Embryonic facial prominence (tissue), 1 donor: ENCODE measurements around the gene PCSK6.
"Not testable (repeated sequence)": the region's sequence is repeated elsewhere in the genome, so short reads cannot be mapped to it uniquely, and the experiment has no call there.

Experiments
- DNase-seq: peaks from one replicate; pipeline ENCODE4 v3.0.0-alpha.2; 2016; ENCODE audit errors: extremely low spot score

Gene PCSK6

DNA sequence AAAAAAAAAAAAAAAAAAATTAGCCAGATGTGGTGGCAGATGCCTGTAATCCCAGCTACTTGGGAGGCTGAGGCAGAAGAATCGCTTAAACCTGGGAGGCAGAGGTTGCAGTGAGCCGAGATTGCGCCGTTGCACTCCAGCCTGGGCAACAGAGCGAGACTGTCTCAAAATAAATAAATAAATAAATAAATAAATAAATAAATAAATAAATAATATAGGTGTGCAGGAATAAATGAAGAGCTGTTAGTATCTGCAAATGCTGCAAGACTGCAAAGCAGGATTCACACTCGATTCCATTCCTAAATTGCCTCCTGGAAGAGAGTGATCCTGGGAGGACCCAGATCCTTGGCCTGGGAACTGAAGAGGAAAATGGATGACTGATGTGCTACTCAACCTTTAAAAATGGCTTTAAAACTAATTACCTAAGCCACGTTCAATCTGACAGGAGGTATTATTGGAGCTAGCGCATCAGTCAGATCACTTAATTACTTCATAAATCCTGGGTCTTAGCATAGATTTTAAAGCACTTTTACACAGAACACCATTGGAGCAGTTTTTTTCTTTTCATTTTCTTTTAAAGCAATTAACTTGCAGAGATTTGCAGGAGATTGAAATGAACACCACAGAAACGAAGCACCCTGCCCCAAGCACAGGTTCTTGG, 132.9 kb downstream of the PCSK6 start:
- not testable (repeated sequence) for DNase-seq

DNA sequence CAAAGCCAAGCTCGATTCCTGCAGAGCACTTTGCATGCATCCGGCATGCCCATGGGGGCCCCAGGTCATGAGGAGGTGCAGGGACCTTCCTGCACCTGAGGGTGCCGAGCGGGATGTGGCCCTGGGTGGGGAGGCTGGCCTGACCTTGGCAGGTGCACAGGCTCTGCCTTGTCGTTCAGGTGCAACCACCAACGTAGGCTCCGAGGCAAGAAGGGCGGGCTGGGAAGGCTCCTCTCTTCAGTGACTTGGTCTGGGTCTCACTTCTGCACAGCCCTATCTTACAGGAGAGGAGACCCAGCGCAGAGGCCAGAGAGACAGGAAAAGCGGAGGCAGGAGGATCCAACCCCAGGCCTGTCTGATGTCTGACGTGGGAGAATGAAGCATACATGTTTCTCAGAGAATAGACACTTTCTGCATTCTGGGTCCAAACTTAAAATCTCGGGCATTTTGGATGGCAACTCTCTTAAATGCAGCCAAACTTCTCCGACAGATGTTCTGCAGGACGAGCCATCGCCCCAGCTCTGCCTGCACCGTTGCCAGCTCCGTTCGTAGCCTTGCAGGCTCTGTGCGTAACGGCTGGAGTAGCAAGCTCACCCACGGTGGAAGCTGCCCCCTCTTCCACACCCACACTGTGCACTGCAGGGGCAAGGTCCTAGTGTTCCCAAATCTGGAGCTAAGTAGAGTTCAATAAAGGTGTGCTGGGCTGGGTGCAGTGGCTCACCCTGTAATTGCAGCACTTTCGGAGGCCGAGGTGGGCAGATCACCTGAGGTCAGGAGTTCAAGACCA, 133.6 kb downstream of the PCSK6 start:
- no peak for DNase-seq

DNA sequence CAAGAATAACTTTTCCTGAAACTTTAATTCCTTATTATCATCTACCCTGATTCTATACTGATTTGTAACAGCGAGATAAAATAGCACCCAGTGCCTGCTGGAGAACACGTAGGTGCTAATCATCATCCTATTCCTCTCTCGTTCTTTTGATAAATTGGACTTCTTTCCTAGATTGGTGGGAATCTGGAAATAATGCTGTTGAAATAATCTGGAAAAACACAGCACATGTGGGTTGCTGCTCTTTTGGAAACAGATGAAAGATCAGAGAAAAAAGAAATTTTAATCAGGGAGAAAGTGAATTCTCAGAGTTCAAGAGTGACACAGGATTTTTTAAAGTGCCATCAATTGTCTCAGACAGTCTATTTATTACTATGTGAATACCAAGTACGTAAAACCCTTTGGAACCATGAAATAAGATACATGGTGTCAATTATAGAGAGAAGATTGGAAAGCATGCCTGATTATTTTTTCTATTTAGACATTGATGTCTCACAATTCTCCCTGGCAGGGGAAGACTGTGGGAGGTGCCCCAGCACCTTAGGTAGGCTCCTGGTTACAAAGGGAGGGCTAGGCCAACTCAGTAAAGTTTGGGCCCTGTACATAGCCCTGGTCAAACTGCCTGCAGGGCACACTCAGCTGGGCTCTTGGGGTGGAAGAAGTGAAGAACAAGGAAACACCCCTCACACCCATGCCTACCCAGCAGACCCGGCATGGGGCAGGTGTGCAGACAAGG, 134.4 kb downstream of the PCSK6 start:
- DNase-seq = no peak

DNA sequence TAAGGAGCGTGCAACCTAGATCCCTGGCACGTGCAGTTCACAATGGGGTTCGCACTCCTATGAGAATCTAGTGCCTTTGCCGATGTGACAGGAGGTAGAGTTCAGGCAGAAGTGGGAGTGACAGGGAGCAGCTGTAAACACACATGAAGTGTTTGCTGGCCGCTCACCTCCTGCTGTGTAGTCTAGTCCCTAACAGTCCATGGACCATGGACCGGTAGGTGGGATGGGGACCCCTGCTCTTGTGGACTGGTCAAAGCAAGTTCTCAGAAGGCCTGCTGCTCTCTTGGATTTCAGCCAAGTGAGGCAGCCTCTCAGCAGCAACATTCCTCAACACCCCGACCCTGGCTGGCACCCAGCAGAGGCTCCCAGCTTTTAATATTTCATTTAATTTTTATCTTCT, 136.3 kb downstream of the PCSK6 start:
- no peak for DNase-seq

DNA sequence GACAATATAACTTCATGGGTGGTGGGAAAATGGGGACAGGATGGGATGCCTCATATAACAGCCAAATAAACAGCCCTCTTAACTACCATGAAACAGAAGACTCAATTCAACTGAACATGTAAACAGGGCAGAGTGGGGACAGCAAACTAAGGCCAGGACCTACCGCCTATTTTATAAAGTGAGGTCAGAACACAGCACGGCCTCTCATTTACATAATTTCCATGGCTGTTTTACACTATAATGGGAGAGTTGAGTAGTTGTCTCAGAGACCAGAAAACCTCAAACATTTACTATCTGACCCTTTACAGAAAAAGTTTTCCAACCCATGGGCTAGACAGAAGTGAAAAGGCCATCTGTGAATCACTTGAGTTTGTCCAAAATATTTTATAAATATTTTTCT, 137.8 kb downstream of the PCSK6 start:
- DNase-seq = no peak

DNA sequence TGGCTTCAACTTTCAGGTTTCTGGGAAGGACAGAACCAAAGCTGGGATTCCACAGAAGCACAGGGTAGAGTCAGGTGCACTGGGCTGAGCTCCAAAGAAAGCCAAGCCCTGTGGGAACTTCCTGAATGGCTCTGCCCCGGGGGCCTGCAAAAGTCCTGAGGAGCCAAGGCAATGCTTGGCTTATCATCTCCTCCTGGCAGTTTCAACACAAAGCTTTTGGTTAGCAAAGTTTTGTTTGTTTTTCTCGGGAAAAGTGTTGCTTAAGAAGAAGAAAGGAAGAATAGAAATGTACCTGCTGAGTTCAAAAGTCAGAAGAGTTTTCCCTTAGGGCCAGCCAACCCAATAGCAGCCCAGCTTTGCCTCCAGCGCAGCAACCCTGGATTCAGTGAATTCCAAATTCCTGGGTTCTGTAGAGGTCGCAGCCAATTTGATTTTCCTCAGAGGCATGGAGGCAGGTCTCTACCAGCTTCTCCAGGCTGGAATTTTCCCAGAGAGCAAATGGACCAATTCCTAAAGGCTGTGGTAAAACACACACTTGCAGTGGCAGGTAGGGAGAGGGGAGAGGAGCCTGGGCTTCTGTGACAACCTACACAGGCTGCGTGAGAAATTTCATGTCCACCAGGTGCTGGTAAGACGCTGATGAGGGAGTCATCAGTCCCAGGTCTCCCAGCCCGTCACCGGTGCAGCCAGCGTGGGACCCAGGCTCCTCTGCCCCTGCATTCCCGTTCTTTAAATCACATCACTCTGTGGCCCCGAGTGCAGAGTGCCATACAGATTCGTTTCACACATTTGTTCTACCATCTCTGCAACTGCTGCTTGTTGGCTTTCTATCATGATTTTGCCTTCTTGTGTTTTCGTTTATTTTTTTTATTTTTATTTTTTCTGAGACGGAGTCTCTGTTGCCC, 140.2 kb downstream of the PCSK6 start:
- DNase-seq = no peak

DNA sequence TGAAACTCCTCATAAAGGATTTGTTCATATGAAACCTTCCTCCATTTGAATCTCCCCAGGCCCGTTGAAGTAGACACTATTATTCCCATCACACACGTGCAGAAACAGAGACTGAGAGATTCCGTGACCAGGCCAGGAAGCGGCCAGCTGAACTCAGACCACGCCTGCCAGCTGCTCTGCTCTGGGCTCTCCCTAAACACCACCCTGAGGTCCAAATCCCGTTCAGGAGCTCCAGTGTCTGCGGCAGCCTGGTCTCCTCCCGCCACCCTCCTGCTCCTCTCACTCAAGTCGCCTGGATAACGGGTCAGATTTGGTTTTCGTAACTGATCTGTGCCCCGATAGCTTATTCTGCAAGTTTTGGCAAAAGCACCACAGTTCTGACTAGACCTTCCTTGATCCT, 140.9 kb downstream of the PCSK6 start:
- DNase-seq = no peak

DNA sequence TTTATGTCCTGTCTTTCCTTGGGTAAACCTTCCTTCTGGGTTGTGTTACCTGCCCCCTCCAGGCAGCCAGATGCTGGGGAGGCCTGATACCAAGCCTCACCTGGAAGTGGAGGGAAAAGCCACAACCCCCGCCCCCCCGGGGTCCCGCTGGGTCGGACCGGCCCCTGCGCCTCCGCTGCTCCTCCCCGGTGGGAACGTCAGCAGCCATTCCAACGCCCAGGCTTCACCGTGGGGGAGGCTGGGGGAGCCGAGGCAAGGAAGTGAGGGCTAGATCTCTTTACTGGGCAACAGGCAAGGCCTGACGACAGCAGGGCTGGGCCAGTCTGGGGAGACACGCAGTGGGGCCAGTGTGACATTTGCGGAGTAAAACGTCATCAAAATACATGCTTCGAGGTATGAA, 141.5 kb downstream of the PCSK6 start:
- no peak for DNase-seq

DNA sequence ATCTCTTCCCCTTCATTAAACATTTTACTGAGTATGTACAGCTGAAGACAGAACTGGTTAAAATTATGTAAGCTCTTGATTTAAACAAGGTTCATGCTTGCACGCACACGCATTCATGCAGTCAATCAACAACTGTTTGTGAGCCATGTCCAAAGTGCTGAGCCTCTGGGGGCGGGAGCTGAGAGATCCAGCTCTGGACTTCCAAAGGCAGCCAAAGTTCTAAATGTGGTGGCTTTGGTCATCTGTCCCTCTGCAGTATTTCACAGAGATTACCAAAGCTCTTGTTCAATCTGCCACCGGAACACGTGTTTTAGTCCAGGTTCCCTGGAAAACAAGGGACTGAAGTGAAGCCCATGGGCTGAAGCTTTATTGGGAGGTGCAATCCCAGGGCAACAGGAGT, 142.1 kb downstream of the PCSK6 start:
- DNase-seq = no peak

DNA sequence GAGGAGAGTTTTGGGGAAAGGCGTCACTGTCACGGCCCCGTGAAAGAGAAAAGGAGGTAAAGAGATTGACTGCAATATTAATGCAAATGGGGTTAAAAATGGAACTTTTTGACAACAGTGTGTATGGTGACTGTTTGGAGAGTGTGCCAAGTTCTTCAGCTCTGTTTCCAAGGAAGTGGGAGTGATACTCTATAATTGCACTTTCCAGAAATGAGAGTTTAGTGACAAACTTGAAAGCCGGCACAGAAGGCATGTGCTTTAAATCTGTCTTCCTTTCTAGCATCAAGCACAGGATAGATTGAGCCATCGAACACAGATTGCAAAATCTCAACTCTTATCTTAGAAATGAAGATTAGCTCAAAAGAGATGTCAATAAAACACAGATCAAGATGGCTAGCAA, 142.6 kb downstream of the PCSK6 start:
- DNase-seq = no peak

DNA sequence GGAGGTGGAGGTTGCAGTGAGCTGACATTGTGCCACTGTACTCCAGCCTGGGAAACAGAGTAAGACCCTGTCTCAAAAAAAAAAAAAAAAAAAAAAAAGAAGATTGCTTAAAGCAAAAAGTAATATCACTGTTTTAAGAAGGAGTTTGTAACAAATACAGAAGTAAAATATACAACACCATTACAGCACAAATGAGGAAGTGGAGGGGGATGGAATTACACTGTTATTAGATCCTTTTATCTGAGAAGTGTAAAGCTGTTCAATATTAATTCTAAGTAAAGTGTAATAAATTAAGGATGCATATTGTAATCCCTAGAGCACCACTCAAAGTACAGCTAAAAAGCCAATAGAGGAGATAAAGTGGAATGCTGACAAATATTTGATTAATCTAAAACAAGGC, 147.5 kb downstream of the PCSK6 start:
- no peak for DNase-seq

DNA sequence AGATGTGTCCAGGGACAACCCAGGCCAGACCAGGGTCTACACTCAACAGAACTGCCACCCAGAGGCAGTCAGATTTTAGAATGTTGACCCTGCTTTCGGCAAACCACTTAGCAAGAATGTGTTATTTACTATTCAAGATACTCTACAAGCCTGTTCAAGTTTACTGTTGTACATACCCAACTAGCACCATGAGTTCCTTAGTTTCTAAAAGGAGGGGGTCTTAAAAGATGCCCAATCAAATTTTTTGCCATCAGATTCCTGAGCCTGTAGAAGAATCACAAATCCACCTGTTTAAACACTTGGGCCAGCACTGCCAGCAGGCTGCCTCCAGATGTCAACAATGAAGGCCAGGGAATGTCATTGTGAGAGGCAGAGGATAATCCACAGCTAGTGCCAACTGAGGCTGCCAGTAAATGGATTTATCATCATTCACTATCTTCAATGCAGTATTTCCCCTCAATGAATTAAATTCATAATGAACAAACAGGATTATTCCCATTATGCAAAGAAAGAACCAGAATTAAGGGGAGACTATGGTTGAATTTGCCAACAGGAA, 150.9 kb downstream of the PCSK6 start:
- no peak for DNase-seq

DNA sequence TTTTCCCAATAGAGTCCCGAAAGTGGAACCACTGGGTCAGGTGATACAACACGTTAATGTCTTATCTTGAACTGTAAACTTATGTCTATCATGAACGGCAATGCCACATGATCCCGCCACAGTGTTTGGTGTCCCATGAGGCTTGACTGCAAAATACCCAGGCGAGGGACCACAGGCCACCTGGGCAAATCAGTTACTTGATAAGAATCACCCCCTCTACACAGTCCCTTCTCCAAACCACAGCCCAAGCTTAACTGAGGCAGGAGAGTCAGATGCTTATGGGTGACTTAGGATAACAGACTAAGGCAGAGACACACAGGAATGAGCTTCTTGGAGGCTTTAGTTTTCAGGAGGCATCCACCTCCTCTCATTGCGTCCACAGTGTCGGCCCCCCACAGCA, 151.5 kb downstream of the PCSK6 start:
- DNase-seq = no peak

DNA sequence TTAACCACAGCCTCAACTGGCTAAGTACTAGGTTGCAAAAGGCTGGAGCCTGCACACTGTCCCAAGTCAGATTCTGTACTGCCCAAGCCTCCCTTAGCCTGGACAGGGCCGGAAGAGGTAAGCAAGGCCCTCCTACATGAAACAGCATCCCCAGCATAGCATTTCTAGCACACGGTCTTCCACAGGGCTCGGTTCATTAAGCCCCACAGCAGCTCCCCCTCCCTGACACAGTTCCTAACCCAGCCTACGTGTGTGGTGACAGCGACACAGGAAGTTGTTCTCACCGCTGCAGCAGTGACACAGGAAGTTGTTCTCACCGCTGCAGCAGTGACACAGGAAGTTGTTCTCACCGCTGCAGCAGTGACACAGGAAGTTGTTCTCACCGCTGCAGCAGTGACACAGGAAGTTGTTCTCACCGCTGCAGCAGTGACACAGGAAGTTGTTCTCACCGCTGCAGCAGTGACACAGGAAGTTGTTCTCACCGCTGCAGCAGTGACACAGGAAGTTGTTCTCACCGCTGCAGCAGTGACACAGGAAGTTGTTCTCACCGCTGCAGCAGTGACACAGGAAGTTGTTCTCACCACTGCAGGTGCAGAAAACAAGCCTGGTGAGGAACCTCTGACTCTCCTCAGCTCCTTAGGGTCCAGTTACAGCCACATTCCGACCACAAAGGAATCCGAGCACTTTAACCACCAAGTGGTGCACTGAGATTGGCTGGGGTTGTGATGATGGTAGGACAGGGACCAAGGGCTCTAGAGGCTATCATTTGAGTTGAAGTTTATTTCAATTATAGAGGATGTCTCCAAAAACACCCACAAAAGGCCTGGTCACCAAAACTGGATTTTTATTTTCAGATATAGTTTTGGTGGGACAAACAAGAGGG, 155.4 kb downstream of the PCSK6 start:
- not testable (repeated sequence) for DNase-seq

DNA sequence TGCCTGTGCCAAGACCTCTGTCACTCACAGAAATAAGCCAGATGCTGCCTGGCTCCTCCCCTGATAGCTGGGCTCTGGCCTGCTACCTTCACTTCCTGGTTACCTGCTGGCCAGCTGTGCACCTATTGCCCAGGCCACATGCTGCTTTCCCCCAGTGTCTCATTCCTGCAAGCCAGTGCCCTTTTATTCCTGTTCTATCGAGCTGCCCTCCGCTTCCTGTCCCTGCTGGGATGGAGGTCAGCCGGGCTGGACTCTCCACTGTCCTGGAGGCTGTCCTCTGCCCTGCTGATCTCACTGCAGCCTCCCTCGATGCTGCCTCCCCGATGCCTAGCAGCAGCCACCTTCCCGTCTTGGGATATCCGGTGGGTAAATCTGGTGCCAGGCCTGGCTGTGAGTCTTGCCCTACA, 157.4 kb downstream of the PCSK6 start:
- no peak for DNase-seq

DNA sequence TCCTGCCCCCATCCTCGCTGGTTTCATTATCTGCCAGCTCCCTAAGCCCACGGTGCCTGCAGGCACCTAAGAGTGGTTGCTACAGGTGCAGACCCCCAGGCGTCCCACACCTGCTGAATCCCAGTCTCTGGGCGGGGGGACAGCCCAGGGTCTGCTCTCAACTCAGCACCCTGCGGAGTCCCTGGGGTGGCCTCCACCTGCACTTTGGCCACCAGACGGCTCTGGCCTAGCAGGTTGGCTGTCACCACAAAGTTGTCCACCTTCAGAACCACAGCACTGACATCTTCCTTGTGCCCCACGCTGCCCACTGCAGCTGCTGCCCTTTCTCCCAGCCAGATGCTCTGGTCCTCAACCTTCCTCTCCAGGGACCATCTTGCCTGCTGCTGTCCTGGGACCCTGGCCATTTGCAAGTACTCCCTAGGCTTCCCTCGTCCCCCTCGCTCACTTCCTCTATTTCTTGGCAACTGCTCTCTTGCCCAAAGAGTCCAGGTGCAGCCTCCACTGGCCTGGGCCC, 159.6 kb downstream of the PCSK6 start:
- no peak for DNase-seq

DNA sequence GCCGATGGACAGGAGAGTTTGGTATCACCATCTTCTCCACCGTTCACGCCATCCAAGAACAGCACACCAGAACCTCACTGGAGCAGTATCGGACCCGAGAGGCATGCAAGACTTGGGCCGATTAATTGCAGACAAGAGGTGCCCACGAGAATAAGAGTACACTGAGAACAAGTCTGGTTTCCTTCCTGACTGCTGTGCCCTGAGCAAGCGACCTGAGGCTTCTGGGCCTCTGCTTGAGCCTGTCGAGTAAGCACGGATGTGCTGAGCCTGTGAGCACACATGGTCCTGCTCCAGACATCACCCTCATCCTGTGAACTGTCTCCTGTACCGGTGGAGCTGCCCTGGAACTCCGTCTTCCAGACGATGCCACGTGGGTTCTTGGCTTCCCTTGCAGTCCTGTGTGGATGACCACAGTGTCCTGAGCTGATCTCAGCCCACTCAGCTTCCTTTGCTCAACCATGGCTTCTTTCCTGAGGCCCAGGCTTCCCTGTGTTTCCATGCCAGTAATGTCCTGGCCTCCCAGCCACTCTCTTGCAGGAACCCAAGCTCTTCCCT, 160.1 kb downstream of the PCSK6 start:
- no peak for DNase-seq

DNA sequence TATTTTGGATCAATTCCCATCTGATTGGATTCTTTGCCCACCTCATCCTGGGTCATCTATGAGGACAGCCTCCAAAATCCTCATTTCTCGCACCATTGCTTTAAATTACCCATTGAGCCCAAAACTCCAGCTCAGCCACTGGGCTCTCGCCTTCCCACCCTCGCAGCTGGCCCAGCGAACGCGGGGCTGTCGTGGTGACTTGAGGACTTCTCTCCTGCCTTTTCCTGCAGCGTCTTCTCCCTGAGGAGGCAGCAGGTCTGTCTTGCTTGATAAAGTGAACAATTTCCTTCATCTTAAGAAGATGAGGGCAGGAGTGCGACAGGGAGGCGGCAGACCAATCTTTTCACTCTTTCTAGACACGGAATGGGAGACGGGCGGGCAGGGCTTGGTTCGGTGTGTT, 161.5 kb downstream of the PCSK6 start:
- DNase-seq = no peak

DNA sequence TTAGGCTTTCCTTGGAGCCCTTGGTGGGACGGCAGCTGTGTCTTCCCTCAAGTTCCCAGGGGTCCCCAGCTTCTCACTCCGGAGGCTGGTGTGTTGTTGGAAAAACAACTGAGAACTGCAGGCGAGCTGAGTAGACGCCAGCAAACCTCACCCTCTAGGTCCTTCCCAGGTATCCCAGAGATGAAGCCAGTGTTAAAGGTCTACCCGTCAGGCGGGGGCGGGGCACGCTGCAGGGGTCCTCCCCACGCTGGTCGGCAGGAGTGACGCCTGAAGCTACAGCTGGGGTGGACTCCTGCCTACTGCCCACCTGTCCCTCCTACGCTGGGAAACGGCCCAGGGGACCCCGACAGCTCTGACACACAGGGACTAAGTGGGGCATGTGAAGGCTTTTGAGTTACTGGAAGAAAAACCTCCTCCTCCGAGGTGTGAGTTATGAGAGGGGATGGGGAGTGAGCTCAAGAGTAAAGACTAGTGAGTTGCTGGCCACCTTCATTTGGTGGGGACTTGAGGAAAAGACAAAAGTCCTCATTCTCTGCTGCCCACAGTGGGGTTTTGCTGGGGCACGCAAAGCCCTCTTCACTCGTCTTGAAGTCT, 162.3 kb downstream of the PCSK6 start:
- DNase-seq = no peak
